Mammary epithelial cell (primary cell): ENCODE measurements around the gene HHIP.

Experiments used
- CTCF ChIP-seq, 2 donors: IDR thresholded peaks in 1 of 2; conservative IDR thresholded peaks in 1 of 2; 2 replicates each; pipeline ENCODE4 v1.5.1; 2011 to 2012; ENCODE audit warnings: inconsistent platforms in 2 of 2, low read length in 2 of 2, mild to moderate bottlenecking in 2 of 2, control low read depth in 1 of 2, low read depth in 1 of 2; ENCODE audit not compliant: insufficient read depth in 1 of 2; ENCODE audit errors: extremely low read depth in 1 of 2
- EZH2 ChIP-seq: IDR thresholded peaks from 2 replicates; pipeline ENCODE4 v1.6.1; 2012; ENCODE audit warnings: low read length, inconsistent platforms, borderline replicate concordance

GRCh38 chr4:144734522-144734921 lies 88.6 kb downstream of the HHIP start:
- TF ChIP-seq CTCF (conservative IDR thresholded peaks at IDR 0.05 in 1 of 2, IDR thresholded peaks at IDR 0.05 in 1 of 2; ENCODE audit: extremely low read depth in 1 of 2, insufficient read depth in 1 of 2, low read depth in 1 of 2, low read length in 2 of 2): no peak
- TF ChIP-seq EZH2: no peak
